NCI-H1105 treated with DMSO at 0.1 percent for 48 hours (cell line): ENCODE measurements around the gene RPL28.
A peak's percentile ranks its signal among the peaks of the same experiment; 100 is the strongest.

Source experiments
- DNase-seq: peaks from one replicate; lab custom pipeline; 2025; lab: John Stamatoyannopoulos, UW

The RPL28 gene

DNA sequence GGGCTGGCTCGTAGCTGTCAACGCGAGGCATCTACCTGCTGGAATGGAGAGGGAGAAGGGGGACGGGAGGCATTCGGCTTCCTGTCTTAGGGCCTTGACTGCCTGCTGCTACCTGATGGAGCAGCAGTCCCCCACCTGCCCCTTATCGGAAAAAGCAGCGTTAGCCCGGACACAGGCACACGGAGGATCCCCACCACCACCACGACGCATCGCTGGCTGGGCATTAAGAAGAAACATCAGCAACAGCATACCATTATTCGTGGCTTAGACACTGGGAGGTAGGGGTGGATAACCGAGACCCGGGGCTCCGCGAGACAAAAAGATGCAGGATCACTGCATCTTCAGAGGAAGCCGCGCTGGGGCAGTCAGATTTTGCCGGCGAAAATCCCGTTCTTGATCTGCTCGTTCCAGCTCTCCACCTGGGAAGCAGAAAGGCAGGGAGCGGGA, 32.4 kb upstream of the RPL28 start:
- no peak for DNase-seq

DNA sequence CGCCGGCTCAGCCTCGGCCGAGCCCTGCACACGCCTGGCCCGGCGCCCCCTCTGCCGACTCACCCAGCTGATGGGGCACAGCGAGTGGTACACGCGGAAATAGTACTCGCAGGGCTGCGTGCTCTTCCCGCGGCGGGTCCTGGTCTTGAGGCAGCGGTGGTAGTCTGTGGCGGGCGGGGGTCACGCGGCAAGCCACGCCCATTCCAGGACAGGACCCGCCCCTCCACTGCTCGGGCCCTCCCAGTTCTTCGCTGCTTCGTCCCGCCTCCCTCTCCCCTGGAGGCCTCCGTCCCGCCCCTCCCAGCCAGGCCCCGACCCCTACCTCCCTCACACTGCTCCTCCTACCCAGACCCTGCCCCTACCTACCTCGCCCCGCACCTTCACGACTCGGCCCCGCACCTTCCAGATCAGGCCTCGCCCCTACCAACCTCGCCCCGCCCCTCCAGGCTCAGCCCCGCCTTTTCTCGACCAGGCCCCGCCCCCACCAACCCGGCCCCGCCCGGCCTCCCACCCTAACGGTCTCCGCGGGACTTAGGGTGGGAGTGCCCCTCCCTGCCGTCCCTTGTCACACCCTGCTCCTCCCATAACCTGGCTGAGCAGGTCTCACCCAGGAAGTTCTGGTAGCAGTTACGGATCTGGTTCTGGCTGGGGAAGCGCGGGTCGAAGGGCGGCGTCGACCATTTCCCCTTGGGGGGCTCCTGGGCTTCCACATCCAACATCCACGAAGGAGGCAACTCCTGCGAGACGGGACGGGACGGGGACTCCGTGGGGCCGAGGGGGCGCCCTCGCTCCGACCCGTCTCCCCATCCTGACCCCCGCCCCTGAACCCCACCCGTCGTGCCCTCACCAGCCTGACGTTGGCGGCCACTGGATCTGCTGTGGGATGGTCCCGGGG, 31.7 kb upstream of the RPL28 start:
- DNase-seq = peak; percentile 46

DNA sequence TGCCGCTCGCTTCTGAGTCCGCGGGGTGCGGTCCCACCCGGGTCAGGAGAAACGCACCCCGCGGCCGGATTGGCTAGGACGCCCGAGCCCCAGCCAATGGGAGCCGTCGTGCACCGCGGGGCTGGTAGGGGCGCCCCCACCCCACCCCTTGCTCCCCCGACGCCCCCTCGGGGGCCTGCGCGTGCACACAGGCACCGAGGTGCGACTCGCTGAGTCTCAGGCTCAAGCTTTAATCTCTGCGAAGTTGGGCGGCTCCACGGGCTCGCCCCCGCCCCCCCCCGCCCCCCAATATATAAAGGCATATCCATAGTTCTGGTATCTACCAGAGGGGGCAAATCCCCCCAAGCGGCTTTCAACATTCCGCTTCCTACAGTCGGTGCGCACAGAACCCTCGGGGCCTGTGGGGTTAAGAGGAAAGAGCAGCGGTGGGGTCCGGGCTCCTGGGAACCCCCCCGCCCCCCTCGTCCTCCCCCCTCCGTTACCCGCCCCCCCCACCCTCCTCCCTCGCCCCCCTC, 31.0 kb upstream of the RPL28 start, which contains the start of gene COX6B2:
Gene COX6B2 (minus strand): TSS at position 22 of the 515 bp plus-strand sequence. CDS start 198 bp downstream, outside the sequence.
- DNase-seq = no peak

GRCh38 chr19:55355213-55355821, 30.4 kb upstream of the RPL28 start:
- no peak for DNase-seq

DNA sequence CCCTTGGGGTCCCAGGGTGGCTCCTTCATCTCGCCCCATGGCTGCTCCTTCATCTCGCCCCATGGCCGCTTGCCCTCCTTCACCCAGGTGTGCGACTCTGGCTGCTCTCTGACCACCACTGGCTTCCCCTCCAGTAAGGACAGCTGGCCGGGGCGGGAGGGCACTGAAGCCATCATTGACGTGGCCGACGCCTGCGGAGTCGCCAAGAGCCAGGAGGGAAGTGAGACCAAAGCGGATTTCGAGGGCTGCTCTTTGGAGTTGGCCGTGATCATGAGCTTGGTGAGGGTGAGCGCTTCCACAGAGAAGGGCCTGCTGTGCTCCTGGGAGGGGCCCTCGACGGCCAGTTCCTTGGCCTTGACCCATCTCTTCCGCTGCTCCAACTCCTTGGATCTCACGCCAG, 27.2 kb upstream of the RPL28 start:
- no peak for DNase-seq

- peak; percentile 54 for DNase-seq
Observed at GRCh38 chr19:55358943-55359908, 26.5 kb upstream of the RPL28 start.

GRCh38 chr19:55360902-55361301, 24.8 kb upstream of the RPL28 start:
- DNase-seq = no peak

- no peak for DNase-seq
Observed at GRCh38 chr19:55362174-55362989, 23.4 kb upstream of the RPL28 start.

GRCh38 chr19:55362990-55363716, 22.6 kb upstream of the RPL28 start, which contains the start of gene GARIN5B:
TSS of gene GARIN5B (minus strand) at chr19:55363260. CDS start at chr19:55363066, 194 bp downstream.
- no peak for DNase-seq

GRCh38 chr19:55365245-55365644, 20.5 kb upstream of the RPL28 start:
- DNase-seq = no peak

- DNase-seq = no peak
Observed at GRCh38 chr19:55365964-55366363, 19.8 kb upstream of the RPL28 start.

DNA sequence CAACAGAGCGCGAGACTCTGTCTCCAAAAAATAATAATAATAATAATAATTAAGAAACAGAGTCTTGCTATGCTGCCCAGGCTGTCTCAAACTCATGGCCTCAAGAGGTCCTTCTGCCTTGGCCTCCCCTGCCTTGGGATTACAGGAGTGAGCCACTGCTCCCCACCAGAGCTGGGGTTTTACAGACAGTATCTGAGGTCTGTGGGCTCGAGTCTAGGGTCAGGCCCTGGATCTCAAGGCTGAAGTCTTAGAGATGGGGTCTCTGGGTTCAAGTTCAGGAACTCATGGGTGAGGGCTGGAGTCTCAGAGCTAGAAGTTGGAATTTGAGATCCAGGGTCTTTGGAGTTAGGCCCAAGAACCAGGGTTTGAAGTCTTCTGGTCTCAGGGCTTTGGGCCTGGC, 18.9 kb upstream of the RPL28 start:
- no peak for DNase-seq

GRCh38 chr19:55368106-55368505, 17.6 kb upstream of the RPL28 start:
- DNase-seq = no peak

- no peak for DNase-seq
Observed at GRCh38 chr19:55368701-55369563, 16.8 kb upstream of the RPL28 start.

GRCh38 chr19:55369653-55370304, 16.0 kb upstream of the RPL28 start:
- peak; percentile 66 for DNase-seq

DNA sequence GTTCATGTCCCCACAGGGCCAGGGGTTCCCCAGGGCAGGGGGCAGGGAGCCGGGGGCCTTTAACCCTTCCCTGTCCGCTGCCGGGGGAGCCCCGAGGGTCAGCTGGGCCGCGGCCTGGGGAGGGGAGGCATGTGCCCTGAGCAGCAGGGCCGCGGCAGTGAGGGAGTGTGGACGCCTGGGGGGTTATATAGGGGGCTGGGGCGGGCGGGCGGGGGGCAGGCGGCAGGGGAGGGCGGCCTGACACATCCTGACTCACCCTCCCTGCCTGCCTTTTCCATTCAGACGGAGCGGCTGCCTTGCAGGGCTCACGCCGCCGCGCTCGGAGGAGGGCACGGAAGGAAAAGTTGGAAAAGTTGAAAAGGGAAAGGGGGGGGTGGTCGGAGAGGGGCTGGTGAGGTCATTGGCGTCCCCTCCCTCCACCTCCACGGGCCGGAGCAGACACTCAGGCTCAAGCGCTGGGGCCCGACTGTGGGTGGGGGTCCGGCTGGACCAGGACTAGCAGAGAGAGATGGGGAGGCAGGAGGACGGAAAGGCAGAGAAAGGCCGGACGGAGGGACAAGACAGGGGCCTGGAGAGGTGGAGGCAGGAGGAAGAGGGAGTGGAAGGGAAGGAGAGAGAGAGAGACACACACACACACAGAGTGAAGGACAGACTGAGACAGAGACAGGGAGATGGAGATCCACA, 15.3 kb upstream of the RPL28 start, which contains the start of gene IL11:
Gene IL11 (minus strand): TSS at position 159 of the 684 bp plus-strand sequence. CDS start 153 bp downstream, at position 6.
- DNase-seq = no peak

DNA sequence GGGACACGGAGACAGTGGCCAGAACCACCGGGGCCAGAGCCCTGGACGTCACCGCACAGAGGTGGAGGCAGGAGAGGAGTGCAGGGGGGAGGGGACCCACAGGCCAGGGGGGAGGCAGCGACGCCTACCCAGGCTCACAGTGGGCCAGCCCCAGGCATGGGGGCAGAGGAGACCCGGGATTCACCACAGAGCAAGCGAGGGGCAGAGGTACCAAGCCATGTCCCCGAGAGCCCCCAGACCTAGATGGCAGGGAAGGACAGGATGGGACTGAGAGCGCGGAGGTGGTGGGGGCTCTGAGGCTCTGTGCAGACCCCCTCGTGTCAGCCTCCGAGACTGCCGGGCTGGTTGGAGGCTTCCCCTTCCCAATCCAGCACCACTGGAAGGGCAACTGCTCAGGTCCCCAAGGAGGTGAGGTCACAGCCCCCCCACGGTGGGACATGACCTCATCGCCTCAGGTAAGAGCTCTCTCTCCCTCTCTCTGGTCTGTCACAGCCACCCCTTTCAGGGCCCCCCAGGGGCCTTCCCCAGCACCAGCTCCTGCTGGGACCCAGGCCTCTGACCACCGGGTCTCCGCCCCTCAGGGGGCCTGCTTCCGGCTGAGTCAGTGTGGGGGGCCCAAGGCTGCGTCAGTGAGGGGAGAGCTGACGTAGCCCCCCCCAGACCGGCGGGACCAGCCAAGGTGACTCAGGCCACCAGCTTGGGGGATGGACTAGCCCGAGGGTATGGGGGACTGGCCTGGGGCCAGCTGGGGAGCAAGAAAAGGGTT, 13.2 kb upstream of the RPL28 start:
- DNase-seq = no peak
